ENCODE results near the gene ZNF417.

DNA sequence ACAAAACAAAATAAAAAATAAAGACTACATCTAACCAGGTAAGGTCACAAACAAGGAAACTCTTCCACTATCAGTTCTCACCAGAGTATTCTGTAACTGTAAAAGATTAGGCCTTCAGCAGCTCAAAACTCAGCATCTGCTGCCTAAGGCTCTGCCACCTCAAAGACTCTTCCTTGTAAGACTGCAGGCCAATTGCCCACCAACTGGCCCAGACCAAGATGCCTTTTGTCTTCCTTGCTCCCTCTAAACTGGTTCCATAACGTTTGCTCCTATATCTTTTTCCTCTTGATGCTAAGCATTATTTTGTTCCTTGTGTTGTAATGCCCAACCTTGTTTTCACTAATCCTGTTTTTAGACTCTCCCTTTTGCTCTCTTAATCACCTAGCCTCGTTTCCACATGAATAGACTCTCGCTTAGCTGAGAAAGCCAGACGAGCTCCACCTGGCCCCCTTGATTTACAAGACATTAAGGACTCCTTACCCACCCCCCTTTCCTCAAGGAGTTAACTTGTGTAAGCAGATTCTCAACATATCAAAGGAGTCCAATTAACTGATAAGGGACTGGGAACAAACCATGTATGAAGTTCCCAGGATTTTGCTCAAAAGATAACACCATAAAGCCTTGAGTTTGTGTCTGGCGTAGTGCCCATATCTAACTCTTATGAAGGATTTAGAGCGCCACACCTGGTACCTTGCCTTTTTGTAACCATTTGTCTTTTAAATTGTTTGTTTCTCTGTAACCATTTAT lies 29.0 kb downstream of the ZNF417 start:
- TF ChIP-seq POLR2A (conservative IDR thresholded peaks at IDR 0.05) (no peak), POLR2AphosphoS5 (IDR thresholded peaks at IDR 0.05; ENCODE audit: control insufficient read depth, insufficient read depth, low read depth, low read length) (no peak), FOS (IDR thresholded peaks at IDR 0.05; ENCODE audit: extremely low read depth, insufficient read length) (no peak), DACH1 (IDR thresholded peaks at IDR 0.05; ENCODE audit: partially characterized antibody) (no peak), FOXJ3 (CRISPR knock-in tag; IDR thresholded peaks at IDR 0.05) (no peak), MTF1 (CRISPR knock-in tag; IDR thresholded peaks at IDR 0.05; ENCODE audit: borderline replicate concordance) (no peak), ETV6 (IDR thresholded peaks at IDR 0.05; ENCODE audit: borderline replicate concordance in 1 of 2, low read depth in 2 of 2, low read length in 1 of 2) (no peak), ETV6 (CRISPR knock-in tag; IDR thresholded peaks at IDR 0.05; ENCODE audit: borderline replicate concordance) (no peak), CHCHD3 (CRISPR knock-in tag; IDR thresholded peaks at IDR 0.05) (no peak), KLF13 (tag; IDR thresholded peaks at IDR 0.05; ENCODE audit: borderline replicate concordance, low read depth) (no peak), MXI1 (IDR thresholded peaks at IDR 0.05; ENCODE audit: low read depth, low read length) (no peak), NFE2L1 (tag; IDR thresholded peaks at IDR 0.05; ENCODE audit: borderline replicate concordance, low read depth) (no peak)
- TF ChIP-seq, protein P1, sequence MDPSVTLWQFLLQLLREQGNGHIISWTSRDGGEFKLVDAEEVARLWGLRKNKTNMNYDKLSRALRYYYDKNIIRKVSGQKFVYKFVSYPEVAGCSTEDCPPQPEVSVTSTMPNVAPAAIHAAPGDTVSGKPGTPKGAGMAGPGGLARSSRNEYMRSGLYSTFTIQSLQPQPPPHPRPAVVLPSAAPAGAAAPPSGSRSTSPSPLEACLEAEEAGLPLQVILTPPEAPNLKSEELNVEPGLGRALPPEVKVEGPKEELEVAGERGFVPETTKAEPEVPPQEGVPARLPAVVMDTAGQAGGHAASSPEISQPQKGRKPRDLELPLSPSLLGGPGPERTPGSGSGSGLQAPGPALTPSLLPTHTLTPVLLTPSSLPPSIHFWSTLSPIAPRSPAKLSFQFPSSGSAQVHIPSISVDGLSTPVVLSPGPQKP (CRISPR knock-in tag; IDR thresholded peaks at IDR 0.05), result no peak
- TF ChIP-seq, protein P2, sequence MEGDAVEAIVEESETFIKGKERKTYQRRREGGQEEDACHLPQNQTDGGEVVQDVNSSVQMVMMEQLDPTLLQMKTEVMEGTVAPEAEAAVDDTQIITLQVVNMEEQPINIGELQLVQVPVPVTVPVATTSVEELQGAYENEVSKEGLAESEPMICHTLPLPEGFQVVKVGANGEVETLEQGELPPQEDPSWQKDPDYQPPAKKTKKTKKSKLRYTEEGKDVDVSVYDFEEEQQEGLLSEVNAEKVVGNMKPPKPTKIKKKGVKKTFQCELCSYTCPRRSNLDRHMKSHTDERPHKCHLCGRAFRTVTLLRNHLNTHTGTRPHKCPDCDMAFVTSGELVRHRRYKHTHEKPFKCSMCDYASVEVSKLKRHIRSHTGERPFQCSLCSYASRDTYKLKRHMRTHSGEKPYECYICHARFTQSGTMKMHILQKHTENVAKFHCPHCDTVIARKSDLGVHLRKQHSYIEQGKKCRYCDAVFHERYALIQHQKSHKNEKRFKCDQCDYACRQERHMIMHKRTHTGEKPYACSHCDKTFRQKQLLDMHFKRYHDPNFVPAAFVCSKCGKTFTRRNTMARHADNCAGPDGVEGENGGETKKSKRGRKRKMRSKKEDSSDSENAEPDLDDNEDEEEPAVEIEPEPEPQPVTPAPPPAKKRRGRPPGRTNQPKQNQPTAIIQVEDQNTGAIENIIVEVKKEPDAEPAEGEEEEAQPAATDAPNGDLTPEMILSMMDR (IDR thresholded peaks at IDR 0.05 in 2 of 3, conservative IDR thresholded peaks at IDR 0.05 in 1 of 3; ENCODE audit: insufficient read depth in 2 of 3, low read depth in 1 of 3, low read length in 3 of 3), result no peak

Measured in K562 (cell line).